BLaER1 (cell line): ENCODE measurements around the gene KCNQ1OT1.
A peak's percentile ranks its signal among the peaks of the same experiment; 100 is the strongest.

Experiments used
- H3K27ac ChIP-seq: shearing (Covaris generic); formaldehyde crosslinking; 2 replicates; pipeline ENCODE4 v1.8.1; 2022
- H3K27me3 ChIP-seq: shearing (Covaris generic); formaldehyde crosslinking; 2 replicates; pipeline ENCODE4 v1.8.1; 2022
- H3K36me3 ChIP-seq: shearing (Covaris generic); formaldehyde crosslinking; 2 replicates; pipeline ENCODE4 v1.8.1; 2022
- H3K4me1 ChIP-seq: shearing (Covaris generic); formaldehyde crosslinking; 2 replicates; pipeline ENCODE4 v1.8.1; 2022
- H3K4me2 ChIP-seq: shearing (Covaris generic); formaldehyde crosslinking; 2 replicates; pipeline ENCODE4 v1.8.1; 2022
- H3K4me3 ChIP-seq: shearing (Covaris generic); formaldehyde crosslinking; 2 replicates; pipeline ENCODE4 v1.8.1; 2022
- H3K9ac ChIP-seq: shearing (Covaris generic); formaldehyde crosslinking; 2 replicates; pipeline ENCODE4 v1.8.1; 2022
- H3K9me3 ChIP-seq: shearing (Covaris generic); formaldehyde crosslinking; 2 replicates; pipeline ENCODE4 v1.8.1; 2022
- H4K20me1 ChIP-seq: shearing (Covaris generic); formaldehyde crosslinking; 2 replicates; pipeline ENCODE4 v1.8.1; 2022
- Cebpa-rat ChIP-seq: shearing (Covaris generic); IDR thresholded peaks from 2 replicates; pipeline ENCODE4 v1.8.1; 2022

Gene KCNQ1OT1

DNA sequence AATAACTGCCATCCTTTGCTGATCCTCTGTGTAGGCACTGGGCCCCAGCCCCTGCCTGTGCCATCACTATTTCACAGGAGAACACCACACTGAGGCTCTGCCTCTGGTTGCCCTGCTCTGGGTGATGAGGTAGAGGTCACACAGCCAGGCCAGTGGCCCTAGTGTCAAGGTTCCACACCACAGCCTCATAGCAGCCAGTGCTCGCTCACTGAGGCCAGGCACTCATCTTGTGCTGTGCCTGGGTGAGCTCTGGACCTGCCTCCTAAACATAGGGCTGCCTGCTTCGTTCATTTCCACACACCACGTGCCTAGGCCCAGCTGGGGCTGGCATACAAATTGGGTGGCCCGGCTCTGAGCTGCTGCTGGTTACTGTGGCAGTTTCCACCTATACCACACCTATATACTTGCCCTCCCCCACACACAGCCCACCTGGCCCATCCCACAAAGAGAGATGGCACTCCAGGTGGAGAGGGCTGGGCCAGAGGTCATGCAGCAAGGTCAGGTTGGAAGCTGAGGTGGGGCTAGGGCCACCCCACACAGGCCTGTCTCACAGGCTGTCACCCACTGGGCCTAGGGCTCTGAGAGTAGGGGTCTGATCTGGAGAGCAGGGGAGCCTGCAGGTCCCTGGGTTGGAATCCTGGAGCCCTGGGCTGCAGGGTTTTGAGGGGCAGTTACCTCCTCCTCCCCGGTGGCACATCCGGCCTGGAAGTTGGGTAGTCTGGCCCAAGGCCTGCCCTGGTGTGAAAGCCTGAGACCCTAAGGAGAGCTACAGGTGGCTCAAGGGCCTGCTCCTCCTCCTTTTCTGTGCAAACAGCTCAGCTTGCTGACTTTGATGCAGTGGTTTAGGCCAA, 11.2 kb downstream of the KCNQ1OT1 start:
- H3K4me3 ChIP-seq, result no peak overlapping the region
- no peaks in the 10 kb centered on the region for H3K9me3 ChIP-seq
- peaks cover 62% of the 10 kb centered on the region for H3K4me1 ChIP-seq
- no peaks in the 10 kb centered on the region for H3K27me3 ChIP-seq
- H3K36me3 ChIP-seq, result peaks cover 48% of the 10 kb centered on the region; the same call in 1 of the 2 replicates
- no peak overlapping the region for H3K9ac ChIP-seq
- H3K27ac ChIP-seq, result peak overlapping the region; percentile 74
- peaks cover 100% of the 10 kb centered on the region for H4K20me1 ChIP-seq
- peak overlapping the region; percentile 84 for H3K4me2 ChIP-seq
- TF ChIP-seq Cebpa-rat, result no peak

DNA sequence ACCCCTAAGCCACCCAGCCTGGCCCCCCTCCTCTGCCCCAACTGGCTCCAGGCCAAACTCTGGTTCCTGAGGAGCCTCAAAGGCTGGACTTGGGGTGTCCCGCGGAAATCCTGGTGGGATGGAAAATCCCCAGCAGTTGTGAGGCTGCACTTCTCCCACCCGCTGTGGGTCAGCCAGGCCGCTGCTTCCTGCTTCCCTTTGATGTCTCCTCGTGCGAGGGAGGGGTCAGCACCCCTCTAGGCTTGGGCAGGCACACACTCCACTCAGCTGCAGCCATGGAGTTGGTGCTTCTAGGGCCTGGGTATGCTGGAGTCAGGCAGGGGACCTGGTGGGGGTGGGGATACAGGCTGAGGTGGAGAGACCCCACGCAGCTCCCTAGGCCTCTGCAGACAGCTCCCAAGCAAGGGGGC, 12.0 kb downstream of the KCNQ1OT1 start:
- Histone ChIP-seq H3K4me3 (no peak overlapping the region), H3K27me3 (no peaks in the 10 kb centered on the region), H4K20me1 (peaks cover 100% of the 10 kb centered on the region), H3K9me3 (no peaks in the 10 kb centered on the region), H3K36me3 (peaks cover 53% of the 10 kb centered on the region), H3K9ac (no peak overlapping the region), H3K4me2 (peak overlapping the region; percentile 84), H3K27ac (peak overlapping the region; percentile 74; the same call in 1 of the 2 replicates), H3K4me1 (peaks cover 59% of the 10 kb centered on the region)
- TF ChIP-seq Cebpa-rat, result no peak

DNA sequence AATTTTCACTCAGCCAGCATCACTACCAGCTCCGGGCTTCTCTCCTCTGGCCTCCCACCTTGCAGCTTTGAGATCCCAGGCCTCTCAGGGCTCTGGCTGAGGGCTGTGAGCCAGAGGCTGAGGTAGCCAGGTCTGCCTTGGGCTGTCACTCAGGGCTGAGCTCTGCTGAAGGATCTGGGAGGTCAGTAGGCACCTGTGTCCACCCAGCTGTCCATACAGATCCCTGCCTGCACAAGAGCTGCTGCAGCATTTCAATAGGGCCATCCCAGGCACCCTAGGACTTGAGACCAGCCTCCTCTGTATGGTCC, 12.6 kb downstream of the KCNQ1OT1 start:
- H3K27ac ChIP-seq, result no peak overlapping the region
- no peaks in the 10 kb centered on the region for H3K27me3 ChIP-seq
- peaks cover 60% of the 10 kb centered on the region for H3K36me3 ChIP-seq
- no peak overlapping the region for H3K9ac ChIP-seq
- H3K4me2 ChIP-seq, result no peak overlapping the region
- peaks cover 59% of the 10 kb centered on the region for H3K4me1 ChIP-seq
- no peak overlapping the region for H3K4me3 ChIP-seq
- TF ChIP-seq Cebpa-rat, result no peak
- peaks cover 100% of the 10 kb centered on the region for H4K20me1 ChIP-seq
- H3K9me3 ChIP-seq, result no peaks in the 10 kb centered on the region

DNA sequence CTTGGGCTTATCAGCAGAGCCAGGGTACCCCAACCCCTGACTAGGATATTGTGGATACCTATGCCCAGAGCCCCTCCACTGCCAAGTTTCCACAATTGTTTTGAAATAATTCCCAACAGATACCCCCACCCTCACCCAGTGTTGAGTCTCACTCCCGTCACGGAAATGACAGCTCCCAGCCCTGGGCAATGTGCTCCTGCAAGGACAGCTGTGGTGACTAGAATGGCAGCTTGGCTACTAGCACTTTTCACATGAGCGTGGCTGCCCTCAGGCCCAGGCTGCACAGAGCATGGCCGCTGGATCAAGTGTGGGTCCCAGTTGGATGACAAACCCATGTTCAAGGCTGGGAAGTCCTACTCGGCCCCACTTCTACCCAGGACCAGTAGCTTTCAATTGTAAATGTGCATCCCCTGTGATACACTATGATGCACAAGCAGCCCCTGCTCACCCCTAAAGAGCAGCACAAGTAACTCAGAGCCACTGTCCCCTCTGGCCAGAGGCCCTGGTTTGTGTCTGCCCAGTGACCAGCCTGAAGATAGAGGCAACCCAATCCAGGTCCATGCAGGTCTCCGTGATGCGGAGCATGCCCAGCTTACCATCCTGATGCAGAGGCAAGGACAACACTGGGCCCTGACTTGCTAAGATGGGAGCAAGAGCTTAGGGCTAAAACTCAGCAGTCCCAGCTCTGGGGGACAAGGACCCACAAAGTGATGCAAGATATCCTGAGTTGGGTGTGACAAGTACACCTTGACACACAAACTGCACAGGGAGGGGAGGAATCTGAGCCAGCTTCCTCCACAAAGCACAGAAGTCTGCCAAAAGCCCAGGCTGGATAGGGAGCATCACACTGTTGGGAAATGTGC, 13.2 kb downstream of the KCNQ1OT1 start:
- Histone ChIP-seq H3K27ac (no peak overlapping the region), H3K4me1 (peaks cover 59% of the 10 kb centered on the region), H3K27me3 (no peaks in the 10 kb centered on the region), H3K4me3 (no peak overlapping the region), H4K20me1 (peaks cover 100% of the 10 kb centered on the region), H3K36me3 (peaks cover 62% of the 10 kb centered on the region), H3K9ac (no peak overlapping the region), H3K9me3 (no peaks in the 10 kb centered on the region), H3K4me2 (no peak overlapping the region)
- TF ChIP-seq Cebpa-rat, result no peak

DNA sequence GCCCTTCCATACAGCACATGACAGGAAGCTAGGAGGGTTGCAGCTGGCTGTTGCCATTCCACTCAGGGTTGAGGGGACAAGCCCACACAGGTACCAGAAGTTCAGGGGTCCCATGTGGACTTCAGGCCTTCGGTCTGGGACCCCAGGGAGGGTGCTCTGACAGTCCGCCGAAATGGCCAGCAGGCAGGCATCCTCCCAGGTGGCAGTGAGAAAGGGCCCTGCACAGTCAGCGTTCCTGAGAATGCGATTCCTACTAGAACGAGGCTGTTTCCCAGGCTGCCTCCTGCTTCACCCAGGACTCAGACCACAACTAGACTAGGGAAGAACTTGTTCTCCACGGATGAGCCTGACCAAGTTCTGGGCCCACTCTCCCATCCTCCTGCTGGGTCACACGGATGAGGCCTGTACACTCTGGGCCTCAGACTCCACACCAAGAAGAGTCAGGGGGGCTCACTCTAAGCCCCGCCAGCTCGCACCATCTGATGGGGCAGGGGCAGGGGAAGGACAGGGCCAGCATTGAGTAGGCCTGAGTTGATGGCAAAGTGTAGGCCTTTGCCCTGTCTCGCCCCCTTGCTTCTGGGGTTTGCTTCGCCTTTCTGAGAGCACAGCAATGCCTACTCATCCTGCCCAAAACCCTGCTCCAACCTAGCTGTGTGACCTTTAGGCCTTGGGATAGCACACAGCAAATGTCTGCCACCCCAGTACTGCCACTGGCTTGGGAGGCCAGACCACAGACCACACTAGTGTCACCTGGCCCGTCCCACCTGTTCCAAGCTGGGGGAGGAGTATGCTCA, 14.0 kb downstream of the KCNQ1OT1 start:
- Histone ChIP-seq H3K4me1 (peaks cover 57% of the 10 kb centered on the region), H3K4me3 (no peak overlapping the region), H3K27me3 (no peaks in the 10 kb centered on the region), H4K20me1 (peaks cover 100% of the 10 kb centered on the region), H3K9ac (no peak overlapping the region), H3K9me3 (no peaks in the 10 kb centered on the region), H3K36me3 (peaks cover 62% of the 10 kb centered on the region), H3K27ac (no peak overlapping the region), H3K4me2 (no peak overlapping the region)
- no peak for TF ChIP-seq Cebpa-rat

DNA sequence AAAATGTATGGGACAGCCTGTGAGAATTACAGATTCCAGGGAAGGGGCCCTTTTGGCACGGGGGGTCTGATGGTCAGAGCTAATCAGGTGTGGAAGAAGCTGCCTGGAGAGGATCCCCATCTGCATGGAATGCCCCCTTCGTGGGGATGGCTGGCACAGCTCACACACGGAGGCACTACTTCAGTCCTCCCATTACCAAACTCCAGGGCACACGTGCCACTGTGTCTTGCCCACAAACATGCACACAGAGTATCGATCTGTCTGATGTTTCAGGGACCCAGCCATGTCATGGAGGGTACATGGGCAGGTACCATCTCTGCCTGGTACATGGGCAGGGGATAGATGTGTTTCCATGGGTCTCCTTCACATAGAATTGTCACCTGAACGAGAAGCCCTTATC, 14.7 kb downstream of the KCNQ1OT1 start:
- Histone ChIP-seq H3K4me2 (no peak overlapping the region), H3K4me3 (no peak overlapping the region), H3K27ac (no peak overlapping the region), H3K9ac (no peak overlapping the region), H3K36me3 (peaks cover 62% of the 10 kb centered on the region), H3K4me1 (peaks cover 50% of the 10 kb centered on the region), H4K20me1 (peaks cover 93% of the 10 kb centered on the region), H3K27me3 (no peaks in the 10 kb centered on the region), H3K9me3 (no peaks in the 10 kb centered on the region)
- TF ChIP-seq Cebpa-rat, result no peak

DNA sequence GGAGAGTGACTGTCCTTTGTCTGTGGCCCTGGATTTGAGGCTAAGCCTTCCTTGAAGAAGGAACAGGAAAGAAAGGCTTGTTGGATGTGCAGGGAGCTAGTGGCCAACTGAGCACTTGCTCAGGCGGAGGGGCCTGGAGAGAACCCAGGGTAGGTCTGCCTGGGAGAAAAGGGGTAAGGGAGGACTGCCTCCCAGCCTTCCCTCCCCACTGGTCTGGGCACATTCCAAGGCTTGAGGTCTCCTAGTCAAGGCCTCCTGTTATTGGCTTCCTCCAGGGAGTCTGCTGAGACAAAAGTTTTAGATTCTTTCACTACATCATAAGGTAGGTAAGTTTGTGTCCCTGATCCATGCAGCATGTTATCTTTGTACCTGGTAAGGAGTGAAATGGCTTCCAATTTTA, 15.2 kb downstream of the KCNQ1OT1 start:
- Histone ChIP-seq H3K4me1 (peaks cover 45% of the 10 kb centered on the region), H3K36me3 (peaks cover 64% of the 10 kb centered on the region), H4K20me1 (peaks cover 93% of the 10 kb centered on the region), H3K27me3 (no peaks in the 10 kb centered on the region), H3K4me2 (no peak overlapping the region), H3K9me3 (no peaks in the 10 kb centered on the region), H3K27ac (no peak overlapping the region), H3K4me3 (no peak overlapping the region), H3K9ac (no peak overlapping the region)
- TF ChIP-seq Cebpa-rat, result no peak

DNA sequence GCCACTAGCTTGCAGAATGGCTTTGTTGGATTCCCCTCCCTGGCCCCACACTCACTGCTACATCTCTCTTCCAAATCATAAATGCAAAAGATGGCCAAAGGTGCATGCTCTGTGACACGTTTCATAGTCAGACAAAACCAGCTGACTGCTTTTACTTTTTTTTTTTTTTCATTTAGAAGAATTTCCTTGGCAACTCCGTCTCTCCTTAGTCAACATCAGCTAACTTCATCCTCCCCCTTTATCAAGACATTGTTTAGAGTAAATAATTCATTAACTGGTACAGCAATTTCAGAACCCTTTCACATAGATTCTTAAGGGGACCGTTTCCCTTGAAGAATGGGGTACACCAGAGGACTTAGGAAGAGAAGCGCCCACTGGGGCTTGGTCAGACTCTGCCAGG, 16.0 kb downstream of the KCNQ1OT1 start:
- Histone ChIP-seq H3K4me1 (peaks cover 40% of the 10 kb centered on the region), H3K36me3 (peaks cover 66% of the 10 kb centered on the region), H4K20me1 (peaks cover 93% of the 10 kb centered on the region), H3K9me3 (no peaks in the 10 kb centered on the region), H3K27ac (no peak overlapping the region), H3K4me3 (no peak overlapping the region), H3K4me2 (no peak overlapping the region), H3K9ac (no peak overlapping the region), H3K27me3 (no peaks in the 10 kb centered on the region)
- no peak for TF ChIP-seq Cebpa-rat

DNA sequence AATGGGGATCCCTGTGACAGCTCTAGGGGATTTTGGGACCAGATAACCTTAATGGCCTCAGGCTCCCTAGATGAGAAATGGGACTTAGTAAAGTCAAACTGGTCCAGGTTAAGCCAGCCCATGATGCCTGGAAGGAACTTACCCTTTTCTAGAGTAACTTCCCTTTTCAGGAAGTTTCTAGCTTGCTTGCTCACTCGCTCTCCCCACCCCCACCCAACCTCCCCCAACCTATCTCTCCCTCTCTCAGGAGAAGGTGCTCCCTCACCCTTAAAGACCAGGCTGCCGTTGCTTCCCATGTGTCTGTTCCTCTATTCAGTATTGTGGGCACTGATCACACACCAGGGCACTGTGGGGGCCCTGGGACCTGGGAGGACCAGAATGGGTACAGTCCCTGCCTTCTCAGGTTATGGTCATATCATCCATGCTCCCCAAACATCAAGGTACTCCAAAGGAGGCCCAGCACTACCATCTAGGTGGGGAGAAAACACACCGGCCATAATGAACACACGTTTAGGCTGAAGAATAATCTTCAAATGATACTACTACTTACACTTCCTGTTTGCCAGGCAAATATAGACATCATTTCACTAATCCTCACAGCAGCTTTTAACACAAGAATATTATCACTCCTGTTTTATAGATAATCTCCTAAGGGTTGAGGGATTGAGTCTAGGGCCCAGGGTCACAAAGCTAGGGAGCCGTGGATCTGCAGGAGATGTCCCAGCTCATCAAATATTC, 18.2 kb downstream of the KCNQ1OT1 start:
- Histone ChIP-seq H3K36me3 (peaks cover 48% of the 10 kb centered on the region), H3K4me3 (no peak overlapping the region), H3K9me3 (no peaks in the 10 kb centered on the region), H3K9ac (no peak overlapping the region), H4K20me1 (peaks cover 93% of the 10 kb centered on the region), H3K27ac (no peak overlapping the region), H3K27me3 (no peaks in the 10 kb centered on the region), H3K4me2 (peak overlapping the region; percentile 49), H3K4me1 (peaks cover 40% of the 10 kb centered on the region)
- no peak for TF ChIP-seq Cebpa-rat
